HG02798 (cell line): ENCODE data around the gene GID4.
A peak's percentile ranks its signal among the peaks of the same experiment; 100 is the strongest.

Experiments used
- ATAC-seq: cut with Tn5 transposase; IDR thresholded peaks from one replicate; pipeline ENCODE4 v1.9.1; 2021; ENCODE audit warnings: mild to moderate bottlenecking; ENCODE audit not compliant: unreplicated experiment, poor library complexity

GID4 gene

DNA sequence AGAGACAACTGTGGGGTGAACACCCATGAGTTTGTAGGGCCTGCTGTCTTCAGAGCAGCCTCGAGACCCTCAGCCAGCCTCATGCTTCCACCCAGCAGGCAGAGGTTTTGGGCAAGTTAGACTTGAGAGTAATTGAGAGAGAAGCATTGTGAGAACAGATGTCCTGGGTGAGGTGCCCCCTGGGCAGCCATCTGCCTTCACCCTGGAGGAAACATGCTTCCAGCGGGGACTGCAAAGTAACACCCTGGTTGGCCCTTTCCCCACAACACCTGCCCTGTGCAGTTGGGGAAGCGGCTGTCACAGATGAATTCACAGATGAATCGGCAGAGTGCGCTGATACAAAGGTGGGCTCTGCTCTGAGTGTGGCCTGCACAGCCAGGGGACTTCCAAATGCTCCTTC is 23.6 kb upstream of the GID4 start:
- ATAC-seq, result no peak

DNA sequence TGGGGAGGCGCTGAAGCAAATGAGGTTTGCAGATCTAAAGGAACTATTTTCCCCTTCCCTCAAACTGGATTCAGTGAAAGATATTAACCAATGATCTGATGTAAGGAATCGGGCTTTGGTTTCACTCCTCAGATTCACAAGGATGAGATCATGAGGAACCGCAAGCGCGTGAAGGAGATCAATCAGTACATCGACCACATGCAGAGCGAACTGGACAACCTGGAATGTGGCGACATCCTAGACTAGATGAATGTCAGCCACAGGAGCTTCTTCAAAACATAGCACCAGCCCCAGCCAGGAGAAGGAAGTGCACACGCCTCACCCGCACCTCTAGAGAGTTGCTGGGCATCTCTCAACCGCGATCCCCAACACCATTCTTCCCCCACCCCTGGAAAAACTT is 22.8 kb upstream of the GID4 start:
- ATAC-seq, result no peak

- ATAC-seq, result no peak
Observed at GRCh38 chr17:18017958-18018357, 21.2 kb upstream of the GID4 start.

GRCh38 chr17:18018411-18018921 is 20.7 kb upstream of the GID4 start:
- no peak for ATAC-seq

- no peak for ATAC-seq
Observed at GRCh38 chr17:18019838-18020154, 19.4 kb upstream of the GID4 start.

DNA sequence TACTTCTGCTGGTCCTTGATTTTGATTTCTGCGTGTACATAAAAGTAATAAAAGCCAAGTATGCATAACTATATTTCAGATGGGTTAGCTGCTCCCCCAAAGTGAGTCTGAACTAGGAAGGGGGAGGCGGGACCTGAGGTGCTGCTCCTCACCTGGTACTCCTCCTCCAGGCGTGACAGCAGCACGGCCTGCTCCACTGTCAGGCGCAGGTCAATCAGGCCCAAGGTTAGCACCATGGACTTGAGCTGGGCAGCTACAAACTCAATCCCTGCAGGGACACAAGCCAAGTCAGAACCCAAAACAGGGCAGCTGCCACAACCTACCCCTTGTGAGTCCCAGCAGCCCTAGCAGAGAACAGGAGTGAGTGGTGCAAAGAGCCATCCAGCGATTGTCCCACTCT is 18.2 kb upstream of the GID4 start:
- ATAC-seq, result no peak

DNA sequence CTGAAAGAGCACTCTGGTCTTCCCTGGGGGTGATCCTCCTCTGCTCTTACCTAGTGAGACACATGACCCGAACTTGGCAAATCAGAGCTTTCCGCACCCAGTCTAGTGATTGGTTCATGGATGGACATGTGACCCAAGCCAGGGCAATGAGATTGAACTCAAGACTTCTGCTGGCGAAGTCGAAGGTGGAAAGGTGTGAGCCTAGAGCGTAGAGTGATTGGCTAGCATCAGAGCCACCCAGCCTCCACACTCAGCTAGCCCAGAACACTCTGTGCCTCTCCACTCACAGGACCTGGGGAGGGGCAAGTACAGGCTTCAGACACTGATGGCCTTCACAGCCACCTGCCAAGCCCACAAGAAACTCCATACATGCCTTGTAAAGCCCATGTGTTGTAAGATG is 17.8 kb upstream of the GID4 start:
- ATAC-seq, result no peak

GRCh38 chr17:18025241-18025944 is 13.8 kb upstream of the GID4 start:
- ATAC-seq, result peak; percentile 67

DNA sequence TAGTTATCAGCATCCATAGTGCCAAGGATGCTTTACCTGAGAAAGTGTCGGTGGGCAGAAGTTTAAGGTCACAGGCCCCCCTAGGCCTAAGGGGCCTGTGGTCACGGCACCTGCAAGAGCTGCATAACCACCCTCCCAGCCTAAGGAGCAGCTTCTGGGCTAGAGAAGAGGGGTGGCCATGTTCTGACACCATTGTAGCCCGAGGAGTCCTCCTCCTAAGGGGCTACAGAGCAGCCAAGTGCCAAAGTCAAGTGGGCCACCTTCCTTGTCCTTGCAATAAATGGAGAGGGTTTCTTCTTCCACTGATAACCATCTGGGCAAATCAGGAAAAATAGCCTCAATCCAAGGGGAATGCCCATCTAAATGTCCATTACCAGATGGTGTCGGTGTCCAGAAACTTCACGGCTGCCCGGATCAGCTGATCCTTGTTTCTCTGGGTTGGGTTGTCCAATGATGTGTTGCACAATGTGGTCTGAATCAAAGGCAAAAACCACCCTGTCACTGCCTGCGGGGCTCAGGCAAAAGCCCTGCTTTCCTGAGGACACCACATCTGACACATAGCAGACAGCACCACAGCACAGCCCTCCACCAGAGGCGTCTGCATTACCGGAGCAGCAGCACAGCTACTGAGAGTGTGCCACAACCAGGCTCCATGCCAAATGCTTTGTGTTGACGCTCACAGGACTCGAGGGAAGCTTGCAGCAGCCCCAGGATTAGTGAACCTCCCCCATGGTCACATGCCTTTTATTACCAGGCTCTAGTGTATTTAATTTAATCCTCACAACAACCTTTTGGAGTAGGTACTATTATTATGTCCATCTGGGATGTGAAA is 13.0 kb upstream of the GID4 start:
- ATAC-seq, result peak; percentile 15

DNA sequence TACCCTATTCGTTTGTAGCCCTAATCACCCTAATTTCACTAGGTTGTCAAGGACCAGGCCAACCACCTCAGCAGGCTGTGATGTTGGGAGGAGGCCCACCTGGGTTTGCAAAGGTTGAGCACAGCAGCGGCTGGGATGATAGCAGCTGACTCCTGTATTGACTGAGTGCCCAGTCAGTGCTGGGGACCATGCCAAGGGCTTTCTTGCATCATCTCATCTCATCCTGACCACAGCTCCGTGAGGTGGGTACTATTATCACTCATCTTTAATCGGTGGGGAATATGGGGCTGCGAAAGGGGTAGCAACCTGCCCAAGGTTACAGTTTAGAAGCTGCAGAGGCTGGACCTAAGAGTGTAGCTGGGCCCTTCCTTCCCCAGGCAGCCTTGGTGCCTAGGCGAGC is 11.9 kb upstream of the GID4 start:
- no peak for ATAC-seq

DNA sequence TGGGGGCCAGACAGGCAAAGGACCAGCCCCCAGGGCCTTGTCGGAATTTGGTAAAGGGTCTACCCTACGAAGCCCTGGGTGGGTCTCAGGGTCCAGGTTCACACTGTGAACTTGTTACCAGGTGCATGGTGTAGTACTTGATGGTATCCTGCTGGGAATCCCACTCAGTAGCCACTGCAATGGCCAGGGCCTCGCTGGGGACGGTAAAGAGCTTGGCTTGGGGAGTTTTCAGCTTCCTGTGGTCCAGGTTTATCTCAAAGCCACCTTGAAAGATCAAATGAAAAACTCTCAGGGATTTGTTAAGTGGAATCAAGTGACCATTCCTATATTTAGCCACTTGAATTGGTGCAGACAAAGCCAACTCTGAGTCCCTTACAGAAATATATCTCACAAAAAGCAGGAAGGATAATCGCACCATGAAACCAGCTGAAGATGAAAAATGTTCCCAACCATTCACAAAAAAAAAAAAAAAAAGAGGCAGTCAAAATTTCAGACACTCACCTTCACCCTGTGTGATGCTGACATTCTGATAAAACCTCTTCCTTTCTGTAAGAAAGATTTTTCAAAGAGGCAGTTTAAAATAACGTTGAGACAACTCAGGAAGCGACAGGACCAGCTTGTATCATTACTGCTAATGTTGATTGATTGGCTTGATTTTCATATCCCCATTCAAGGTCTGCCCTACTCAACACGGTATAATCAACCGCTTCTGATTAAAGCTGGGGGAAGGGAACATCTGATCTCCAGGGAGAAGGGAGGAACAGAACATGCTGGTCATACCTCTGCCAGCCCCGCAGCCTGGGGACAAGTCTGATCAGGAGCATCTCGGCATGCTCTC is 10.9 kb upstream of the GID4 start:
- ATAC-seq, result no peak

DNA sequence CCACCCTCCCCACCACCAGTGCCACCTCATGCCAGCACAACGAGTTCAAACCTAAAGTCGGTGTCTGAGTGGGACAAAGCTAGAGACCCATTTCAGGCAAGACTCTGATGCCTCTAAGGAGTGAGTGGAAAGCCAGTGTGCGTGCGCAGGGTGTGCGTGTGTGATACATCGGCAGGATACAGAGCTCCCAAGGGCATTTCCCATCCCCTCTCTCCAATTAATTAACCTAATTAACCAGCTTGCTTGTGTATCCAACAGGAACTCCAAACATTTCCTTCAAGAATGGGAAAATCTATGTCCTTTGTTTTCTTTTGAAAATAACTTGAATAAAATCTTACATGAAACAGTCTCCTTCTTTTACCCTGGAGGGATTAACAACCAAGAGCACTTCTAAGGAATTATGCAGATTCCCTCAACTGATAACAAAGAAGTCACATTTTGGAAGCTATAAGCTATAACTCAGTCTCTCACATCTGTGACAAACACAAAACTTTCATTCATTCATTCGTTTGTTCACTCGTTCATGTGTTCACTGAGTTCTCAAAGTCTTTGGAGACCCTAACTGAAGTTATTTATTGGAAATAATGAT is 10.2 kb upstream of the GID4 start:
- no peak for ATAC-seq

- ATAC-seq, result no peak
Observed at GRCh38 chr17:18031955-18032354, 7.3 kb upstream of the GID4 start.

DNA sequence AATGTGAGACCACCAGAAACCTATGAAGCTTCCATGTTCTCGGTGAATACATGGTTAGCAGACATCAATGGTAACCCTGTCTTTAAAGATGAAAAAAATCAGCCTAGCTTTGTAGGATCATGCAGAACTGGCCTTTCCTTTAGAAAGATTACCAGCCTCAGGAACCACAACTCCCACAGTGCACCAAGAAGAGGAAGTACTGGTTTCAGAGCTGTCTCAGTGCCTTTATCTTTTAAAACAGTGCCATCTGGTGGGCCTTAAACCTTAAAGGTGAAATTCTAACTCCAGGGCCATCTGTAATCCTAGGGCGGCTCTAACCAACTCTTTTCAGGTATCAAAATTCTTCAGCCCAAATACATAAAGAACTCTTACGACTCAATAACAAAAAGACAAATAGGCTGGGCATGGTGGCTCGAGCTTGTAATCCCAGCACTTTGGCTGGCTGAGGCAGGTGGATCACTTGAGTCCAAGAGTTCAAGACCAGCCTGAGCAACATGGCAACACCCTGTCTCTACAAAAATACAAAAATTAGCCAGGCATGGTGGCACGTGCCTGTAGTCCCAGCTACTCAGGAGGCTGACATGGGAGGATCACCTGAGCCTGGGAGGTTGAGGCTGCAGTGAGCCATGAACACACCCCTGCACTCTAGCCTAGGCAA is 5.6 kb upstream of the GID4 start:
- peak; percentile 81 for ATAC-seq

GRCh38 chr17:18035704-18036103 is 3.5 kb upstream of the GID4 start:
- no peak for ATAC-seq

GRCh38 chr17:18037486-18037885 is 1.7 kb upstream of the GID4 start:
- ATAC-seq, result no peak

- ATAC-seq, result no peak
Observed at GRCh38 chr17:18038149-18038850, 908 bp upstream of the GID4 start.

- ATAC-seq, result peak; percentile 37
Observed at GRCh38 chr17:18039535-18040260, 490 bp downstream of the GID4 start.
